Bladder microvascular endothelial cell (primary cell): ENCODE results near the gene LRRC43. TPM values are rescaled to one million over a fixed set of nuclear protein-coding genes. Genes with fewer than 3 reads are reported as not detected.

Experiments
- total RNA-seq: library from RNA; depleted of rRNA; stranded (reverse); fragments of >200 nt; gene quantifications from 2 replicates; pipeline ENCODE4 v1.2.3, GENCODE V29; 2014

LRRC43 gene, protein sequence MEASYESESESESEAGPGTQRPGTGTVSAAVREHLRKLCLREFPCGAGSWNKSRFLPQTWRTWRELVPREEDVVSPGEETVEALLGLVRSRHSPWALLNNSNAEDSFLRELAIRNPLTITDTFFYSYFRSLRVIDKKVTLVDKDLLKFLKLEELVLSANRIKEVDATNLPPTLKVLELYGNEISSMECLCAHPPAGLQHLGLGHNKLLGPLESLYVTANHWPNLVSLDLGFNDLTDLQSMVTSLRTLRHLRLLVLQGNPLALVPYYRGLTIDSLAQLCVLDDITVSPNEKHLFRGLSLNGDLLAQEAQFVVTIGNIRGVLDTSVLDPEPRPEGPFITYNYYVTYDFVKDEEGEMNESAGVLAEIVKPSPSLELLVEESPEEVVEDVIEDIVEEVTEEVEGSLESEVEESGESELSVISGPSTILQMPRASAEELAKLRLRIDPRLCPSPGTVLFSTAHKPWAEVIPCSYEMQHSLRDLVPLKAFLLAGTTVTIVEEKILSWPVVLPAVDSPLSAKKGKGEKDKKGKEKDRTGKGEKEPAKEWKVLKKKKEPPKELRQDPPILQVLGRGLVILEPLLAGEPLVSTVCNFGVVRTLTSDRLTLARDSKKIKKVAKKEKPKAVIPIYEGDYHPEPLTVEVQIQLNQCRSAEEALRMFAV
- 0.81 and 0.82 TPM in 2 replicates for total RNA-seq

GRCh38 chr12:122182887-122183587, at the start of gene LRRC43:
TSS of gene LRRC43 (plus strand) at chr12:122183123. CDS start at chr12:122183145, 22 bp downstream.

GRCh38 chr12:122174155-122174845, 8.6 kb upstream of the LRRC43 start, which contains the start of gene IL31:
TSS of gene IL31 (minus strand) at chr12:122174221. CDS start at chr12:122174172, 49 bp downstream.

DNA sequence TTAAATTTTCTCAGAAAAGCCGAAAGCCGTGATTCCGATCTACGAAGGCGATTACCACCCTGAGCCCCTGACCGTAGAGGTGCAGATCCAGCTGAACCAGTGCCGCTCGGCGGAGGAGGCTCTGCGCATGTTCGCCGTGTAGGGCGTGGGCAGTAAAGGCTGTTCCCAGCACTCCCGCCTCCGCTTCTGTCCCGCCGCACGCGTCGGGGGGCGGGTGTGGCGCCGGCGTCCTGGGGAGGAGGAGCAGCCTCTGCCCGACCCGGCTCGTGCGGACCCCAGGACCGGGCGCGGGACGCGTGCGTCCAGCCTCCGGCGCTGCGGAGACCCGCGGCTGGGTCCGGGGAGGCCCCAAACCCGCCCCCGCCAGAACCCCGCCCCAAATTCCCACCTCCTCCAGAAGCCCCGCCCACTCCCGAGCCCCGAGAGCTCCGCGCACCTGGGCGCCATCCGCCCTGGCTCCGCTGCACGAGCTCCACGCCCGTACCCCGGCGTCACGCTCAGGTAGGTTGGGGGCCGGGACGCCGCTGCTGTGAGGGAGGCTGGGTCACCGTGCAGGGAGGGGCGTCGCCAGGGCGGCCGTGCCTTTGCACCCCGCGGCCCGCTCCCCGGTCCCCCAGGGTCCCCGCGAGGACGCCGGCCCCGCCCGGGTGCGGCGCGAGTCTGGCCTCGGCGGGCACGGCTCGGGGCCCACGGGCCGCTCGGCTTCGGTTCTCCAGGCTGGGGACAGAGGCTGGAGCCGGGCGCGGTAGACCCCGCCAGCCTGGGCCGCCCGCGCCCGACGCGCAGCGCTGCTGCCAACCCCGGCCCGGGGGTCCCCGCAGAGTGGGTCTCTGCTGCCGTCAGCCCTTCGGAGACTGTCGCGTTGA, 20.6 kb downstream of the LRRC43 start, which contains the start of gene B3GNT4:
TSS of gene B3GNT4 (plus strand) at position 409 of the 866 bp plus-strand sequence. CDS start 910 bp downstream, outside the sequence.

GRCh38 chr12:122225683-122226365, 42.9 kb downstream of the LRRC43 start, which contains the start of gene DIABLO:
TSS of gene DIABLO (minus strand) at chr12:122226052. CDS start at chr12:122226014, 38 bp downstream.

Other genes with a start within 250 kb of the LRRC43 start
- 3.2 and 9.7 TPM in 2 replicates for gene BCL7A, start 161.2 kb upstream of the LRRC43 start, total RNA-seq
- 12.1 and 35.0 TPM in 2 replicates for gene MLXIP, start 104.4 kb upstream of the LRRC43 start, total RNA-seq
- not detected in 2 replicates for gene IL31, start 8.9 kb upstream of the LRRC43 start, total RNA-seq
- under 0.01 TPM in 1 of 2 replicates, not detected in the other for gene B3GNT4, start 20.6 kb downstream of the LRRC43 start, total RNA-seq
- 52.8 and 67.2 TPM in 2 replicates for gene DIABLO, start 42.9 kb downstream of the LRRC43 start, total RNA-seq
- gene VPS33A, start 83.4 kb downstream of the LRRC43 start, total RNA-seq = 15.1 and 24.4 TPM in 2 replicates
- 32.4 and 67.1 TPM in 2 replicates for gene CLIP1, start 239.5 kb downstream of the LRRC43 start, total RNA-seq